ENCODE measurements around the gene WRAP73. TPM values are rescaled to one million over a fixed set of nuclear protein-coding genes. Genes with fewer than 3 reads are reported as not detected.

WRAP73 gene
- total and polyA plus RNA-seq, 8 donors, result 0.89 to 55.4 (median 12.6) TPM

GRCh38 chr1:3652548-3653285, 2.8 kb upstream of the WRAP73 start:
- H3K27ac ChIP-seq, result no peak overlapping the region
- no peak for TF ChIP-seq EP300 (IDR thresholded peaks at IDR 0.05)
- no peak for TF ChIP-seq POLR2A (IDR thresholded peaks at IDR 0.05)
- no peak for TF ChIP-seq CTCF (IDR thresholded peaks at IDR 0.05)
- no peak for TF ChIP-seq POLR2AphosphoS5 (IDR thresholded peaks at IDR 0.05)
- H3K4me3 ChIP-seq, result peak overlapping the region; percentile 34 to 99 (median 57)
- intact Hi-C loops (cut with DNase I; ENCODE audit: low total_unique reads), result no loop called here
- DNase-seq, result peak in 1 of 2 donors; percentile 40
- WGBS, 5 donors, result 2 to 6% (median 3%) methylated on average over 31 to 68 of the region's 68 CpGs
- H3K36me3 ChIP-seq, result no peaks in the 10 kb centered on the region
- peaks cover 27 to 77% (median 50%) of the 10 kb centered on the region in 3 donors for H3K27me3 ChIP-seq
- H3K4me1 ChIP-seq, result peaks cover 47 to 55% (median 50%) of the 10 kb centered on the region in 4 donors
- H3K9me3 ChIP-seq, result peaks cover 0 to 5% (median 0%) of the 10 kb centered on the region in 4 donors

- peaks cover 27 to 70% (median 48%) of the 10 kb centered on the region in 3 donors for H3K27me3 ChIP-seq
- peak in 1 of 2 donors; percentile 66 for DNase-seq
Measured at GRCh38 chr1:3651930-3652547, 2.1 kb upstream of the WRAP73 start, which contains the start of gene TP73. TSS of gene TP73 (plus strand) at chr1:3652516. CDS start at chr1:3682366, 29,850 bp downstream.

GRCh38 chr1:3651026-3651929, 1.4 kb upstream of the WRAP73 start:
- TF ChIP-seq POLR2AphosphoS5 (IDR thresholded peaks at IDR 0.05) (no peak), CTCF (IDR thresholded peaks at IDR 0.05) (no peak), POLR2A (IDR thresholded peaks at IDR 0.05) (no peak), EP300 (IDR thresholded peaks at IDR 0.05) (no peak)
- no peak overlapping the region for H3K27ac ChIP-seq
- H3K4me3 ChIP-seq, result peak overlapping the region; percentile 34 to 99 (median 78)
- DNase-seq, result no peak
- H3K36me3 ChIP-seq, result peaks cover 7 to 14% (median 12%) of the 10 kb centered on the region in 4 donors
- H3K4me1 ChIP-seq, result peaks cover 47 to 61% (median 53%) of the 10 kb centered on the region in 4 donors
- intact Hi-C loops (cut with DNase I; ENCODE audit: low total_unique reads), result no loop called here
- peaks cover 27 to 62% (median 48%) of the 10 kb centered on the region in 3 donors for H3K27me3 ChIP-seq
- WGBS, 5 donors, result 6 to 8% (median 7%) methylated on average over 56 to 83 of the region's 83 CpGs
- peaks cover 0 to 5% (median 0%) of the 10 kb centered on the region in 4 donors for H3K9me3 ChIP-seq

More at GRCh38 chr1:3651930-3652547, 2.1 kb upstream of the WRAP73 start, which contains the start of gene TP73:
- H3K9me3 ChIP-seq, result peaks cover 0 to 5% (median 0%) of the 10 kb centered on the region in 4 donors
- WGBS, 5 donors, result 0 to 2% (median 1%) methylated on average over 2 to 75 of the region's 80 CpGs
- H3K27ac ChIP-seq, result no peak within 1 kb of the TSS
- intact Hi-C loops (cut with DNase I; ENCODE audit: low total_unique reads), result no loop called here
- peaks cover 0 to 6% (median 5%) of the 10 kb centered on the region in 4 donors for H3K36me3 ChIP-seq
- H3K4me1 ChIP-seq, result peaks cover 47 to 61% (median 53%) of the 10 kb centered on the region in 4 donors
- H3K4me3 ChIP-seq, result peak within 1 kb of the TSS; percentile 34 to 99 (median 57)
- TF ChIP-seq POLR2AphosphoS5 (IDR thresholded peaks at IDR 0.05), result no peak
- no peak for TF ChIP-seq CTCF (IDR thresholded peaks at IDR 0.05)
- TF ChIP-seq POLR2A (IDR thresholded peaks at IDR 0.05), result no peak
- TF ChIP-seq EP300 (IDR thresholded peaks at IDR 0.05), result no peak

Data from stomach (tissue), 9 donors.